Fibroblast of upper back skin (primary cell): ENCODE results near the gene BABAM1.

ENCODE experiments used
- DNase-seq: peaks from one replicate; pipeline ENCODE4 v3.0.0-alpha.2; 2013

Gene BABAM1

DNA sequence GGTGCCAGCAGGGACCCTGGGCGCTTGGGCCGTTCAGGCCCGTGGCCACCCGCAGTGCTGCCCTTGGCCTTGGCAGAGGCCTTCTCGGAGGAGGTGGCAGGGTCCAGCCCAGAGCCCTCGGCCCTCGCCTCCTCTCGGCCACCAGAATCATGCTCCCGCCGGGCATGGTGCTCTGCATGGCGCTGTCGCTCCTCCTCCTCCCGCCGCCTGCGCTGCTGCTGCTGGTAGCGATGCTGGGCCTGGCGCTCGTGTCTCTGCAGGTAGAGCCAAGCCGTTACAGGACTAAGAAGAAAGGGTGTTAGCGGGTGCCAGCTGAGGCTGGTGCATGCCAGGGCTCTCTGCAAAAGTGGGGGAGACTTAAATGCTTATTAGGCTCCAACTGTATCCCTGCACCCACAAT lies 57.9 kb downstream of the BABAM1 start:
- DNase-seq = no peak

DNA sequence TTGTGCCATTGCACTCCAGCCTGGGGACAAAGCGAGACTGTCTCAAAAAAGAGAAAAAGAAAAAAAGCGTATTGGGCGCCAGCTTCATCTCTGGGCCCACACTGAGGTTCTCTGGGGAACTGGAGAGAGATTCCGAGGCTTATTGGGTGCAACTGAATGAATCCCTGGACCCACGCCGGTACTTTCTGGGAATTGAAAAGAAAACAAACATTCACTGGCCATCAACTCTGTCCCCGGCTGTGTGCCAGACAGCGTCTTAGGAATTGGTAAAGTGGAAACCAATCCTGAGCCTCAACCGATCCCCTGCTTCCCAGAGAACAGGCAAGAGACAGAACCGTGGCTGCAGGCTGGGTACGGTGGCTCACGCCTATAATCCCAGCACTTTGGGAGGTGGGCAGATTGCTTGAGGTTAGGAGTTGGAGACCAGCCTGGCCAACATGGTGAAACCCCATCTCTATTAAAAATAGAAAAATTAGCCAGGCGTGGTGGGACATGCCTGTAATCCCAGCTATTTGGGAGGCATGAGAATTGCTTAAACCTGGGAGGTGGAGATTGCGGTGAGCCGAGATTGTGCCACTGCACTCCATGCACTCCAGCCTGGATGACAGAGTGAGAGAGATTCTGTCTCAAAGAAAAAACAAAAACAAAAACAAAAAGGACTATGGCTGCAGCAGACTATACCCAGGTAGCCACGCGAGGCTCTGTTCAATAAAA lies 58.8 kb downstream of the BABAM1 start:
- DNase-seq = no peak

DNA sequence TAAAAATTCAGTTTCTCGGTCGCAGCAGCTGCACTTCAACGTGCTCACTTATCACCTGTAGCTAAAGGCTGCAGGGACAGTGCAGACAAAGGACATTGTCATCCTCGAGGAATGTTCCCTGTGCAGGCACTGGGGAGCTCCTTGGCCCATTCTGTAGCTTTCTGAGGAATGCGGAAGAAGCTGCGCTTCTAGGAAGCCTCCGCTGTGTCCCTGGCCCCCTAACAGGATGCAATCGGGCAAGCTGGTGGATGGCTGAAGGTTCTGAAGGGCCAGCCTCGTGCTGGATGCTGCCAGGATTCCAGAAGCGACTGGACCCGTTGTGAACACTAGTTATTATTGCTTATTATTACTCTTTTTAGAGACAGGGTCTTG lies 59.3 kb downstream of the BABAM1 start:
- DNase-seq = no peak

DNA sequence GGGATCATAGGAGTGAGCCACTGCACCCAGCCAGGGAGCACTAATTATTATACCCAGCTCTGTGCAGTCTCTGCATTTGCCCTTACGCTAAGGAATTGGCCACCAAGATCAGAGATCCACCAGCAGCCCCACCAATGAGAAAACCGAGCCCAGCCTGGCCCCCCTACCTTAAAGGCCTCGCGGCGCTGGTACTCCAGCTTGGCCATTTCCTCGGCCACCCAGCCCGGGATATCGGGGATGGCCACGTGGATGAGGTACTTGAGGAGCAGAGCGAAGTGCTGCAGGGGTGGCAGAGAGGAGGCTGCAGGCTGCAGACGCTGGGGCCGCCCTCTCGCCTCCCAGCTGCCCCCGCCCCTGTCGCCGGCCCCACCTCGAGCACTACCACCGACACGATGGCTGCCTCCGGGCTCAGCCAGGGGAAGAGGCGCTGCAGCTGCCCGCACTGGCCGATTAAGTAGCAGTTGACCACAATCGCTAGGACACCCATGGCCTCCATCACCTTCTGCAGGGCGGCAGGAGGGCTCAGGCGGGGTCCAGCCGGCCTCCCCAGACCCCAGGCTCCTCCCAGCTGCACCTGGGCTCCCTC lies 59.9 kb downstream of the BABAM1 start:
- DNase-seq = no peak

DNA sequence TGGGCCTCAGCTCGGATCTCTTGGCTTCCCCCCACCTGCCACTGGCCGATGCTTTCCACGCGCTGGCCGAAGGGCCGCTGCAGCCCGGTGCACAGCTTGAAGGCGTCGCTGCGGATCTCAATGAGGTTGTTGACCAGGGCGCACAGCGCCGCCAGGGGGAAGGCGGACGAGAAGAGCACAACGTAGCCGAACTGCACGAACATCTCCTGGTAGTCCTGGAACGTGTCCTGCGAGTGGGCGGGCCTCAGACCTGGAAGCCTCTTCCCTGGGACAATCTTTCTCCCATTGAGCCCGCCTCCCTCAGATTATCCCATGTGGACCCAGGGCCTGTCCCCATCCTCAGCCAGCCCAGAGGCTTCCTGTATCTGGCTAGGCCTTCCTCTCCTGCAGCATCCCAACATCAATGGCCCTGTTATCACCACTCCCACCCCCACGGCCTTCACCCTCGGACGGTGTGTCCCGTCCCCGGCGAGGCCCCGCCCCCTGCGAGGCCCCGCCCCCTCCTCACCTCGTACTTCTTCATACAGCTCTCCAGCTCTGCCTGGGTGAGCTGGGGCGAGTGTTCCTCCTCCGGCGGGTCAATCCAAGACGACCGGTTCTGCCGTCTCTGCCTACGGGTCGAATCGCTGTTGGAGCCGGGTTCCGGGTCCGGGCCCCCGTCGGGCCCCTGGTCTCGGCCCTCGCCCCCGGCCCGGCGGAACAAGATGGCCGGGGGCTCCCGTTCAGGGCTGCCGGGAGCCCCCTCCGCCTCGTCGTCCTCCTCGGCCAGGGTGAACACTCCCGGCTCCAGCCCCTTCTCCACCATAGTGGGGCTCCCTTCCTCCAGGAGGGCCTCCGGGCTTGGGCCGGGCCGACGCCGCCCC lies 60.6 kb downstream of the BABAM1 start:
- DNase-seq = no peak
